Activated naive CD8-positive, alpha-beta T cell treated with anti-CD3 and anti-CD28 coated beads, Interleukin-2, amount 50 U/mL, for 16 hours (primary cell): ENCODE measurements around the gene SCGB1C1.
"Not testable (repeated sequence)": the region's sequence is repeated elsewhere in the genome, so short reads cannot be mapped to it uniquely, and the experiment has no call there.

ENCODE experiments used
- DNase-seq: peaks from one replicate; pipeline ENCODE4 v3.0.0-alpha.2; 2020; ENCODE audit warnings: low read depth, low spot score

The SCGB1C1 gene

DNA sequence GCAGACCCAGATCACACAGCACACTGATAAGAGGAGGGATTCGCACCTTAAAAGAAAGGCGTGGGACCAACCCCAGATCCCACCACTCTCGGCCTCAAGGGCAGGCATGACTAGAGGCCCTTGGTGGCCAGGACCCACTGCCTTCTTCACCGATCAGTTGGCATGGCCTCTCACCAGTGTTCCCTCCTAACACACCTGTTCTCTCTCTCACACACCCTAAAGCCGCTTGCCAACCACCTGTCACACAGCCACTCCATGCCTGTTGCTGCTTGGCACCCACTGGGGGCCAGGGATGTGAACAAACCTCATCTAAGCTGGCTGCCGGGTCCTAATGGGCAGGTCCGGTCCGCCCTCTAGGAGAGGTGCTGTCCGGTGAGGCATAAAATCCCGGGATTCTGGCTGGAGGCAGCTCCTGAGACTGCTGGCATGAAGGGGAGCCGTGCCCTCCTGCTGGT lies at the start of gene SCGB1C1:
TSS of gene SCGB1C1 (plus strand) at position 405 of the 455 bp plus-strand sequence. CDS start at position 427, 22 bp downstream.
- not testable (repeated sequence) for DNase-seq

DNA sequence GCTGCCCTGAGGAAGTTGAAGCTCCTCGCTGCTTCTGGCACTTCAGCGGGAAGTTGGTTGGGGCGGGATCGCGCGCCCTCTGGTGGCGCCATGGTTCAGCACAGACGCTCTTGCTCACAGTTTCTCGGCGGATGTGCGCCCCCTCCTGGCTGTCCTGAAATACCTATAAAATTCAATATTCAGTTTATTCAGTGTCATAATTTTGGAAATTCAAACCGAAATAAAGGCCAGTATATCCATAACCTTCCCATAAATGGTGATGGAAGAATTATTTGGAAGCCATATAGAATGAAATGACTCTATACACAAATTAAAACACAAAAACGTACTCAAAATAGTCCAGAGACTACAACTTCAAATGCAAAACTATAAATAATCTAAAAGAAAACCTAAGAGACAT lies 12.6 kb upstream of the SCGB1C1 start:
- not testable (repeated sequence) for DNase-seq

GRCh38 chr11:189200-189783 lies 3.6 kb upstream of the SCGB1C1 start:
- DNase-seq: not testable (repeated sequence)

- not testable (repeated sequence) for DNase-seq
Measured at GRCh38 chr11:189843-190311, 3.0 kb upstream of the SCGB1C1 start.

GRCh38 chr11:190546-190945 lies 2.3 kb upstream of the SCGB1C1 start:
- not testable (repeated sequence) for DNase-seq

GRCh38 chr11:191490-192478 lies 1.1 kb upstream of the SCGB1C1 start:
- not testable (repeated sequence) for DNase-seq

DNA sequence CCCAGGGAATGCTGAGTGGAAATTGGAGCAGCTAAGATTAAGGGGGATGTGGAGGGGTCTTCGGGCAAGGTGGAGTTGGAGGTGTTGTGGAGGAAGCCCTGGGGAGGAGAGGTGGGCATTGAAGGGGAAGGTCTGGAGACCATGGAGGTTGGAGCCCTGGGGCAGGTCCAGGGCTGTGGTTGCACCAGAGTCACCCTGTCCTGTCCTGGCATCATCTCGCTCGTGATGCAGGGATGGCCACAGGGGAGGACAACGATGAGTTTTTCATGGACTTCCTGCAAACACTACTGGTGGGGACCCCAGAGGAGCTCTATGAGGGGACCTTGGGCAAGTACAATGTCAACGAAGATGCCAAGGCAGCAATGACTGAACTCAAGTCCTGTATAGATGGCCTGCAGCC lies 603 bp downstream of the SCGB1C1 start:
- not testable (repeated sequence) for DNase-seq

DNA sequence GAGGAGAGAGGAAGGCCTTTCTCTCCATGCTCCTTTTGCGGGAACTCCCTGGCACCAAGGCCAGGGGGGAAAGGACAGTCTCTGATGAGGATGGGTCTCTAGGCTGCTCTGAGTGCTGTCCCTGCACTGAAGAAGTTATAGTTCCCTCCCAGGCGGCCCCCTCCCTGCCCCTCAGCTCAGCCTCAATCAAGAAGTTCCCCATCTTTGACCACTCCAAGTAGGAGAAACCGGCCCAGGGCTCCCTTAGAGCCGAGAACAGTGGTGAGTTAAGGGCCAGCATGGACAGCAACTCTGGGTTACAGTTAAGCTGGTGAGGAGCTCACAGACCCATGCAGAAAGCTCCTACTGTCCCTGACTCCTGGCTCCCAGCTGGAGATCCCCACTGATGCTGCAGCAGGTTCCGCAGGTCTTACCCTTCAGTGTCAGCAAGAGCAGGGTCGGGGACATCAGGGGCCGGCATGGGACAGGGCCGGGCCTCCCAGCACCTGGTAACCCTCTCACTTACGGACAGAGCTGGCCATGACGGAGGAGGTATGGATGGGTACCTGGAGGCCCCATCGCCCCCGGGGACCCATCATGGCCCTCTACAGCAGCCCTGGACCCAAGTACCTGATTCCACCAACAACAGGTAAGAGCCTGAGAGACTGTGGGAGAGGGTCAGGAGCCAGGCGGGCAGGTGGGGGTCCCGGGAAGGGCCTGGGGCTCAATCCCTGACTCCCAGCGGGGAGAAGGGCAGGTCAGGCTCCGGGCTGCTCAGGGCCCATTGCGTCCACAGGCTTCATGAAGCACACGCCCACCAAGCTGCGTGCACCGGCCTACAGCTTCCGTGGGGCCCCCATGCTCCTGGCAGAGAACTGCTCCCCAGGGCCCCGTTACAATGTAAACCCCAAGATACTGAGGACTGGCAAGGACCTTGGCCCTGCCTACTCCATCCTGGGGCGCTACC lies 4.2 kb downstream of the SCGB1C1 start:
- no peak for DNase-seq

- no peak for DNase-seq
Measured at GRCh38 chr11:197741-198235, 4.9 kb downstream of the SCGB1C1 start.

GRCh38 chr11:198236-198806 lies 5.4 kb downstream of the SCGB1C1 start:
- DNase-seq: no peak

GRCh38 chr11:199004-199581 lies 6.2 kb downstream of the SCGB1C1 start:
- DNase-seq: no peak

DNA sequence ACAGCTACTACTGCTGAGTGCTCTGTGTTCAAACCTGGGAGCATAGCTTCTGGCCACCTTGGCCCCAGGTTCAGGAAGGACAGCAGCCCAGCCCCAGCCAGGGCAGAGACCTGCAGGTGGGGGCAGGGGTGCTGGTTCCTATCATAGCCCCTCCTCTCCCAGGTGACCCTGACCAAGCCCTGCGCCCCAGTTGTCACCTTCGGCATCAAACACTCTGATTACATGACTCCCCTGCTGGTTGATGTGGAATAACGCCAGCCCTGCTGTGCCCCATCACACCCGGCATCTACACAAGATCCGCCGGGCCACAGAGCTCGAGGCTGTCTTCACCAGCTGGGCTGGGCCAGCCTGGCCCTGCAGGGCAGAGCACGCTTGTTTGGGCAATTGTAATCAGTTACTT lies 6.9 kb downstream of the SCGB1C1 start:
- DNase-seq: no peak

- no peak for DNase-seq
Measured at GRCh38 chr11:200224-201003, 7.5 kb downstream of the SCGB1C1 start.

GRCh38 chr11:201966-202365 lies 9.1 kb downstream of the SCGB1C1 start:
- no peak for DNase-seq

DNA sequence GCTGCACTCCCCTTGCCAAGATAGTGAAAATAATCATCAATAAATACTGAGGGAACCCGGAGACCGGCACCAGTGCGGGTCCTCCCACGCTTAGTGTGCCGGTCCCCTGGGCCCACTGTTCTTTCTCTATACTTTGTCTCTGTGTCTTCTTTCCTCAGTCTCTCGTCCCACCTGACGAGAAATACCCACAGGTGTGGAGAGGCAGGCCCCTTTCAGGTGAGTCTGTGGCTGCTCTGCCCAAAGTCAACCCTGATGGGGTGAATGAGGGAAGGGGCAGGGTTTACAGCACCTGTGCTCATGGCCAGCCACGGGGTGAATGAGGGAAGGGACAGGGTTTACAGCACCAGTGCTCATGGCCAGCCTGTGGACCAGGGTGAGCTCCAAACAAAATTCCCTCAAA lies 9.6 kb downstream of the SCGB1C1 start:
- no peak for DNase-seq

DNA sequence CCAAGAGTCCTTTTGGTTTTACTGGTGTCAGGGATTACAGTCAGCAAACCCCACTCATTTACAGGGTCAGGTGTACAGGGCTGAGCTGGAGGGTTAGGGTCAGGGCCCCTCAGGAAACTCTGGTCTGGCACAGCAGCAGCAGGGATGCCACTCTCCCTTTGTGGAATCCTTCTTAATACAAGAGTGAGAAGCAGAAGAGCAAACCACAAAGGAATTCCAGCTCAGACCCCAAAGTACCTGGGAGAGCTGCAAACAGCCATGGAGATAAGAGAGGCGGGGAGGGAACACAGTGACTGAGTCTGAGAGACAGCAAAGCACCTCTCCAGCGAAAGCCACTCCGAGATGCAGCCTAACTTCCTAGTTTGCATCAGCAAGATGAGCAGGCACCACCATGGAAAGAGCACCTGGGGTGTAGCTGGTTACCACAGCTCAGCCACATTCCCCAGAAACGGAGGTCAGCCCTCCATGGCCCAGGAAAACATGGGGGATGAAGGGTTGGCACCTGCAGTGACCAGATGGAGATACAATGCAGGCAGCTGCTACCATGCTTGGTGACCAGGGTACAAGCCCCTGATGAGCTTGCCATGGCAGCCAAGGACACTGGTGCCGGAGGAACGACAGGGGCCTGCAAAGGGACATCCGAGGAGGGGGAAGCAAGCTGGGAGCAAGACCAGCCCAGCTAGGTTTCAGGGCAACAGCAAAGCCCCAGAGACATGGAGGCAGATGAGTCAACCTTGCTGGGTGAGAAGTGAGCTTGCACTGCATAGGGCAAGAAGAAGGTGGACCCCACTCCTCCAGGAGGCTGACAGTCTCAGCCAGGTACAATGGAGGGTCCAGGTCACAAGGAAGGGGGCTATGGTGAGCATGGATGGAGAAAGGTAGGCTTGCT lies 10.4 kb downstream of the SCGB1C1 start:
- DNase-seq: no peak

DNA sequence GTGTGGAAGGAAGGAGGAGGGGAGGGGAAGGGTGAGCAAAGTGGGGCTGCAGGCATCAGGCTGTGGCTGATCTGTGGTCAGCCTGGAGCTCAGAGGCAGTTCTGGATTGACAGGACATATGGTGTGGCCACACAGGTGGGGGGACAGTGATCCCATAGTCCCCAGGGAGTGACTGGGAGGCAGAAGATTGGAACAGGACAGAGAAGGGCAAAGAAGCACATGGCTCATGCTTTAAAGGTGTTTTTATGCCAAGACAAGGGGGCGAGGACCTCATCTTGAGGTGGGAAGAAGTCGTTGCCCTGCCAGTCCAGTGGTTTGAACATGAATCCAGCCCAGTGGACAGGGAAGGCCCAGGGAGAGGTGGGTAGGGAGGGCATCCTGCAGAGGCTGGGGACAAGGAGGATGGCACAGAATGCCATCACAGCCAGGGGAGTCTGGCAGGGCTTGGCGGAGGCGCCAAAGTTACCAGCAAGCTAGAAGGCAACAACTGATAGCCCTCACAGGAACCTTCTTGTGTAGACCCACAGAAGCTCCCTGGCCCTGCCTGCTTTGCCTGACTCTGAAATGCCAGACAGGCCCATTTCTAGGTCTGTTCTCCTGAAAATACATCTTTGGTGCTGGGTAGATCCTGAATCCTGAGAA lies 11.2 kb downstream of the SCGB1C1 start:
- DNase-seq: no peak

- no peak for DNase-seq
Measured at GRCh38 chr11:204587-205109, 11.8 kb downstream of the SCGB1C1 start.
